Measurements from ENCODE around the gene CTNNA2.

CTNNA2 gene

GRCh38 chr2:79713131-79713785, 200.4 kb downstream of the CTNNA2 start:
- peak; percentile 69 for DNase-seq

GRCh38 chr2:79714283-79714682, 201.4 kb downstream of the CTNNA2 start:
- DNase-seq, result no peak

- DNase-seq, result peak; percentile 65
Observed at GRCh38 chr2:79715338-79715737, 202.5 kb downstream of the CTNNA2 start.

- no peak for DNase-seq
Observed at GRCh38 chr2:79716266-79716665, 203.4 kb downstream of the CTNNA2 start.

GRCh38 chr2:79717364-79718007, 204.6 kb downstream of the CTNNA2 start:
- peak; percentile 95 for DNase-seq

- no peak for DNase-seq
Observed at GRCh38 chr2:79721061-79721460, 208.2 kb downstream of the CTNNA2 start.

GRCh38 chr2:79721966-79722365, 209.1 kb downstream of the CTNNA2 start:
- peak; percentile 89 for DNase-seq

GRCh38 chr2:79723830-79724229, 211.0 kb downstream of the CTNNA2 start:
- peak; percentile 100 for DNase-seq

- no peak for DNase-seq
Observed at GRCh38 chr2:79729532-79729931, 216.7 kb downstream of the CTNNA2 start.

- no peak for DNase-seq
Observed at GRCh38 chr2:79734518-79734917, 221.7 kb downstream of the CTNNA2 start.

GRCh38 chr2:79740879-79741443, 228.1 kb downstream of the CTNNA2 start:
- DNase-seq, result no peak

- DNase-seq, result no peak
Observed at GRCh38 chr2:79750321-79750720, 237.5 kb downstream of the CTNNA2 start.

GRCh38 chr2:79757526-79757925, 244.7 kb downstream of the CTNNA2 start:
- no peak for DNase-seq

GRCh38 chr2:79758042-79758441, 245.2 kb downstream of the CTNNA2 start:
- no peak for DNase-seq

- no peak for DNase-seq
Observed at GRCh38 chr2:79758749-79759282, 246.0 kb downstream of the CTNNA2 start.

GRCh38 chr2:79770926-79771325, 258.1 kb downstream of the CTNNA2 start:
- no peak for DNase-seq

- DNase-seq, result no peak
Observed at GRCh38 chr2:79771493-79771892, 258.6 kb downstream of the CTNNA2 start.

GRCh38 chr2:79774016-79774415, 261.2 kb downstream of the CTNNA2 start:
- DNase-seq, result no peak

GRCh38 chr2:79776461-79776860, 263.6 kb downstream of the CTNNA2 start:
- no peak for DNase-seq

- DNase-seq, result no peak
Observed at GRCh38 chr2:79780781-79781180, 267.9 kb downstream of the CTNNA2 start.

- no peak for DNase-seq
Observed at GRCh38 chr2:79782576-79783452, 270.0 kb downstream of the CTNNA2 start.

- no peak for DNase-seq
Observed at GRCh38 chr2:79788952-79789651, 276.3 kb downstream of the CTNNA2 start.
